HPDE6-E6E7 (cell line): ENCODE measurements around the gene NSL1.

Experiments
- DNase-seq: peaks from one replicate; pipeline ENCODE4 v3.0.0; 2011; ENCODE audit warnings: missing footprints; ENCODE audit errors: extremely low spot score

Gene NSL1

GRCh38 chr1:212703991-212704564, 87.5 kb downstream of the NSL1 start:
- DNase-seq: no peak

- DNase-seq: no peak
These were observed 88.9 kb downstream of the NSL1 start for GRCh38 chr1:212702672-212703071.

- no peak for DNase-seq
These were observed 89.7 kb downstream of the NSL1 start for GRCh38 chr1:212701910-212702309.

GRCh38 chr1:212700892-212701819, 90.4 kb downstream of the NSL1 start:
- DNase-seq: no peak

- no peak for DNase-seq
These were observed 91.2 kb downstream of the NSL1 start for GRCh38 chr1:212700223-212700891.

GRCh38 chr1:212699625-212700222, 91.9 kb downstream of the NSL1 start, which contains the start of gene BATF3:
BATF3 (minus strand) TSS chr1:212699840; CDS start chr1:212699762, 78 bp downstream.
- no peak for DNase-seq

- peak; percentile 29 for DNase-seq
These were observed 92.4 kb downstream of the NSL1 start for GRCh38 chr1:212699104-212699624.

- no peak for DNase-seq
These were observed 93.0 kb downstream of the NSL1 start for GRCh38 chr1:212698467-212699103.

- DNase-seq: no peak
These were observed 94.8 kb downstream of the NSL1 start for GRCh38 chr1:212696721-212697331.

- peak; percentile 54 for DNase-seq
These were observed 98.6 kb downstream of the NSL1 start for GRCh38 chr1:212692774-212693644.

- DNase-seq: no peak
These were observed 100.0 kb downstream of the NSL1 start for GRCh38 chr1:212691561-212692071.

- DNase-seq: no peak
These were observed 100.7 kb downstream of the NSL1 start for GRCh38 chr1:212690816-212691403.

GRCh38 chr1:212689758-212690529, 101.6 kb downstream of the NSL1 start:
- DNase-seq: no peak

- DNase-seq: no peak
These were observed 102.3 kb downstream of the NSL1 start for GRCh38 chr1:212689196-212689725.

- DNase-seq: no peak
These were observed 103.1 kb downstream of the NSL1 start for GRCh38 chr1:212688341-212689047.

- no peak for DNase-seq
These were observed 103.8 kb downstream of the NSL1 start for GRCh38 chr1:212687811-212688210.

GRCh38 chr1:212686591-212686990, 105.0 kb downstream of the NSL1 start:
- DNase-seq: no peak

- no peak for DNase-seq
These were observed 105.5 kb downstream of the NSL1 start for GRCh38 chr1:212686069-212686468.
